RWPE2 (cell line): ENCODE results near the gene FAM114A2.
A peak's percentile ranks its signal among the peaks of the same experiment; 100 is the strongest.

Source experiments
- ATAC-seq: fragments of 200-7000 bp; cut with Tn5 transposase; 3 replicates; pipeline ENCODE4 v1.9.1; 2021; ENCODE audit warnings: low read depth
- DNase-seq: peaks from one replicate; pipeline ENCODE4 v3.0.0-alpha.2; 2020; ENCODE audit warnings: low spot score
- H3K27ac ChIP-seq: fragments of 450-650 bp; 2 replicates; pipeline ENCODE4 v1.5.1; 2017; ENCODE audit warnings: mild to moderate bottlenecking; ENCODE audit not compliant: poor library complexity, severe bottlenecking
- H3K27me3 ChIP-seq: fragments of 250-450 bp; sonication (Bioruptor Pico); 2 replicates; pipeline ENCODE4 v1.5.1; 2021; ENCODE audit warnings: mild to moderate bottlenecking, moderate library complexity; ENCODE audit not compliant: insufficient read depth, poor library complexity, severe bottlenecking
- H3K36me3 ChIP-seq: fragments of 250-450 bp; sonication (Bioruptor Pico); 2 replicates; pipeline ENCODE4 v1.5.1; 2020; ENCODE audit warnings: low read depth, mild to moderate bottlenecking, moderate library complexity
- H3K4me1 ChIP-seq: fragments of 250-450 bp; sonication (Bioruptor Pico); 2 replicates; pipeline ENCODE4 v1.5.1; 2021; ENCODE audit warnings: mild to moderate bottlenecking, moderate library complexity; ENCODE audit not compliant: insufficient read depth, poor library complexity, severe bottlenecking
- H3K4me3 ChIP-seq: fragments of 250-450 bp; sonication (Bioruptor Pico); 2 replicates; pipeline ENCODE4 v1.5.1; 2021; ENCODE audit warnings: mild to moderate bottlenecking, moderate library complexity; ENCODE audit not compliant: severe bottlenecking
- H3K9me3 ChIP-seq: fragments of 250-450 bp; sonication (Bioruptor Pico); 2 replicates; pipeline ENCODE4 v1.5.1; 2021; ENCODE audit warnings: mild to moderate bottlenecking, moderate library complexity; ENCODE audit not compliant: severe bottlenecking
- CTCF ChIP-seq: fragments of 450-650 bp; IDR thresholded peaks from one replicate; pipeline ENCODE4 v1.5.1; 2017; ENCODE audit warnings: mild to moderate bottlenecking, moderate library complexity; ENCODE audit not compliant: poor library complexity, severe bottlenecking

FAM114A2 gene

DNA sequence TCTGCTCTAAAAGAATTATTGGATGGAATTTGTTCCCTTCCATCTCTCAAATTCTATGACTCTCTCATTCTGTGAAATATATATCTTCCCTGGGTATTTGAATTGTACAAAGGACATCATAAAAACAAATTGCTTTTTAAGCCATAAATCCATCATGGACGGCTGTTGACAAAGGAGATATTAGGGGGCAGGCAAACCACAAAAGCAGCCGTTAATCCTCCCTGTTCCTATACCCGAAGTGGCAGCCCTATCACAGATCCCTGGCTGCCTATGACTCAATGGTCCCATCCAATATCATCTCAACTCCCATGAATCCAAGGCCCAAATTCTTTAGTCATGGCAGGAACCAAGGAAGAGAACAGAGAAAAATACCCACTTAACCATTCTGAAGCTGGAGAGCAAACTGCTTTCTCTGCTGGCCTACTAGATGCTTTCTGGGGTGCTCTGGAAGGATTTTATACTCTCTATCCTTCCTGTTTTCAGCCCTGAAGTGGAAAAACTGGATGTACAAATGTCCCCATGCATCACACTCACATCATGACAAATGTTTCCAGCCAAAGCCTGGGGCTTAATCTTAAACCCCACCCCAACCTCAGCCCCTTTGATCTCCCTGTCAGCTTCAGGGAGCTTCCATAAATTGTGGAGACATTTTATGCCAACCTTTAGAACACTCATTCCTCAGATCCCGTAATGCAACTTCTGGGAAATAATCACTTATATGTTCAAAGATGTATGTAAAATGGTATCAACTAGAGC is 59.5 kb downstream of the FAM114A2 start:
- no peak overlapping the region for H3K27ac ChIP-seq
- no peaks in the 10 kb centered on the region for H3K36me3 ChIP-seq
- no peak for TF ChIP-seq CTCF
- no peak for DNase-seq
- H3K4me1 ChIP-seq = no peaks in the 10 kb centered on the region
- ATAC-seq = no peak
- H3K27me3 ChIP-seq = no peaks in the 10 kb centered on the region
- H3K4me3 ChIP-seq = no peak overlapping the region
- no peaks in the 10 kb centered on the region for H3K9me3 ChIP-seq

DNA sequence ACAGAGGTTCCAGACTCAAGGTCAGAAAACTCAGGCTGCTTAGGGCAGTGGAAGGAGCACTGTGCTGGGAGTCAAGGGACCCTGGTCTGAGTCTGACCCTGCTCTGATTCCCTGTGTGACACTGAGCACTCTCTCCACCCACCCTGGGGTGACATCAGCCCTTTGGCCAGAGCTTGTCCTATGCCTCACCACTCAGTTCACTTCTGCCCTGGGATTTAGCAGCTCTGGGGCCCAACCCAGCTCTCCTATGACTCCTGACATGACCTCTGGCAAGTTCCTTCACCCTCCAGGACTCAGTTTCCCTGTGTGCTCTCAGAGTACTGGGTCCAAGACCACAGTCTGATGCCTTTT is 63.9 kb downstream of the FAM114A2 start:
- DNase-seq = no peak
- H3K36me3 ChIP-seq = no peaks in the 10 kb centered on the region
- no peaks in the 10 kb centered on the region for H3K9me3 ChIP-seq
- H3K4me1 ChIP-seq = no peaks in the 10 kb centered on the region
- no peak overlapping the region for H3K27ac ChIP-seq
- ATAC-seq = peak; percentile 20; the same call in 1 of the 3 replicates
- TF ChIP-seq CTCF = no peak
- H3K4me3 ChIP-seq = no peak overlapping the region
- no peaks in the 10 kb centered on the region for H3K27me3 ChIP-seq

GRCh38 chr5:153974131-153974812 is 64.4 kb downstream of the FAM114A2 start:
- Histone ChIP-seq H3K4me3 (no peak overlapping the region), H3K36me3 (no peaks in the 10 kb centered on the region), H3K27me3 (no peaks in the 10 kb centered on the region), H3K9me3 (no peaks in the 10 kb centered on the region), H3K4me1 (no peaks in the 10 kb centered on the region), H3K27ac (no peak overlapping the region)
- DNase-seq = no peak
- peak; percentile 92 for TF ChIP-seq CTCF
- ATAC-seq = peak; percentile 58; the same call in 2 of the 3 replicates

- DNase-seq (no peak), ATAC-seq (no peak)
- Histone ChIP-seq H3K27ac (no peak overlapping the region), H3K9me3 (no peaks in the 10 kb centered on the region), H3K27me3 (no peaks in the 10 kb centered on the region), H3K36me3 (no peaks in the 10 kb centered on the region), H3K4me3 (no peak overlapping the region), H3K4me1 (no peaks in the 10 kb centered on the region)
- no peak for TF ChIP-seq CTCF
Observed at GRCh38 chr5:153972240-153972639, 66.5 kb downstream of the FAM114A2 start.

DNA sequence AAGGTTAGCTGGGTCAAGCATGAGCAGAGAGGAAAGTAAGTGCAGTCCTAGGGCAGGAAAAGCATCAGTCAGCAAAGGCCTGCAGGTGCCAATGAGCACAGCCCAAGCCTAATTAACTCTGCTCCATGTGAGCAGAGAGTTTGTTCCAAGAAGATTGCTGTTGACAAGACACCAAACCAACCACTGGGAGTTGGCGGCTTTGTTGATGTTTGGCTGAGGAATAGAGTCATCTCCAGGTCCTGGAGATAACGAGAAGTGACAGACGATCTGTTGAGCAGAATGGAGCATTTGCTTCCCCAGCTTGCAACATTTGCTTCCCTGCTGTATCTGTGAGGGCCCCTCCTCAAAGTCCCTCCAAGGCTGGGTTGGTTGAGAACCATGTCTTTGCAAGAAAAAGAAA is 68.2 kb downstream of the FAM114A2 start:
- Histone ChIP-seq H3K27ac (no peak overlapping the region), H3K9me3 (no peaks in the 10 kb centered on the region), H3K27me3 (no peaks in the 10 kb centered on the region), H3K4me1 (no peaks in the 10 kb centered on the region), H3K4me3 (no peak overlapping the region), H3K36me3 (no peaks in the 10 kb centered on the region)
- DNase-seq = no peak
- ATAC-seq = no peak
- TF ChIP-seq CTCF = no peak
